ENCODE measurements around the gene YIF1A. TPM values are rescaled to one million over a fixed set of nuclear protein-coding genes. Genes with fewer than 3 reads are reported as not detected.

Gene YIF1A
- total and polyA plus RNA-seq, 2 experiments from 2014 or later = 132 to 265 TPM

GRCh38 chr11:66333220-66333877 lies 44.4 kb upstream of the YIF1A start:
- Histone ChIP-seq H2AFZ (no peak overlapping the region), H3K4me2 (no peak overlapping the region), H3K4me1 (ENCODE audit: insufficient read depth) (peaks cover 26% of the 10 kb centered on the region), H3K9me3 (ENCODE audit: low read depth) (no peaks in the 10 kb centered on the region), H3K79me2 (peaks cover 7% of the 10 kb centered on the region), H4K20me1 (ENCODE audit: insufficient read depth, poor library complexity, severe bottlenecking) (no peaks in the 10 kb centered on the region), H3K4me3 (no peak overlapping the region), H3K27ac (no peak overlapping the region), H3K36me3 (replicated peaks; ENCODE audit: insufficient read depth, low read depth) (no peaks in the 10 kb centered on the region), H3K27me3 (no peaks in the 10 kb centered on the region), H3K9me2 (replicated peaks; ENCODE audit: insufficient read depth) (no peaks in the 10 kb centered on the region)
- no peak for DNase-seq (ENCODE audit: low spot score)
- TF ChIP-seq CTCF (IDR thresholded peaks at IDR 0.05; ENCODE audit: poor library complexity) = no peak
- TF ChIP-seq EZH2 (IDR thresholded peaks at IDR 0.05; ENCODE audit: borderline replicate concordance) = no peak
- TF ChIP-seq EZH2phosphoT487 (IDR thresholded peaks at IDR 0.05; ENCODE audit: low read depth, severe bottlenecking, unreplicated experiment) = no peak
- 96% methylated on average over 19 of the region's 19 CpGs for WGBS (ENCODE audit: low lambda C conversion rate, missing lambda C conversion rate)

GRCh38 chr11:66332371-66333219 lies 43.7 kb upstream of the YIF1A start:
- Histone ChIP-seq H3K27me3 (no peaks in the 10 kb centered on the region), H3K9me3 (ENCODE audit: low read depth) (no peaks in the 10 kb centered on the region), H3K27ac (no peak overlapping the region), H2AFZ (no peak overlapping the region), H4K20me1 (ENCODE audit: insufficient read depth, poor library complexity, severe bottlenecking) (no peaks in the 10 kb centered on the region), H3K79me2 (peaks cover 7% of the 10 kb centered on the region), H3K4me1 (ENCODE audit: insufficient read depth) (peaks cover 32% of the 10 kb centered on the region), H3K36me3 (replicated peaks; ENCODE audit: insufficient read depth, low read depth) (no peaks in the 10 kb centered on the region), H3K4me2 (no peak overlapping the region), H3K9me2 (replicated peaks; ENCODE audit: insufficient read depth) (no peaks in the 10 kb centered on the region), H3K4me3 (no peak overlapping the region)
- peak; percentile 2 for DNase-seq (ENCODE audit: low spot score)
- TF ChIP-seq EZH2phosphoT487 (IDR thresholded peaks at IDR 0.05; ENCODE audit: low read depth, severe bottlenecking, unreplicated experiment) (no peak), CTCF (IDR thresholded peaks at IDR 0.05; ENCODE audit: poor library complexity) (no peak), EZH2 (IDR thresholded peaks at IDR 0.05; ENCODE audit: borderline replicate concordance) (no peak)
- WGBS (ENCODE audit: low lambda C conversion rate, missing lambda C conversion rate) = 84% methylated on average over 18 of the region's 18 CpGs

- 92% methylated on average over 12 of the region's 12 CpGs for WGBS (ENCODE audit: low lambda C conversion rate, missing lambda C conversion rate)
- TF ChIP-seq EZH2phosphoT487 (IDR thresholded peaks at IDR 0.05; ENCODE audit: low read depth, severe bottlenecking, unreplicated experiment) (no peak), CTCF (IDR thresholded peaks at IDR 0.05; ENCODE audit: poor library complexity) (no peak), EZH2 (IDR thresholded peaks at IDR 0.05; ENCODE audit: borderline replicate concordance) (no peak)
- peaks cover 7% of the 10 kb centered on the region for H3K79me2 ChIP-seq
- H3K4me1 ChIP-seq (ENCODE audit: insufficient read depth) = peaks cover 37% of the 10 kb centered on the region
- H3K36me3 ChIP-seq (replicated peaks; ENCODE audit: insufficient read depth, low read depth) = no peaks in the 10 kb centered on the region
- H4K20me1 ChIP-seq (ENCODE audit: insufficient read depth, poor library complexity, severe bottlenecking) = no peaks in the 10 kb centered on the region
- no peak overlapping the region for H2AFZ ChIP-seq
- H3K27me3 ChIP-seq = no peaks in the 10 kb centered on the region
- no peak overlapping the region for H3K4me3 ChIP-seq
- H3K9me2 ChIP-seq (replicated peaks; ENCODE audit: insufficient read depth) = no peaks in the 10 kb centered on the region
- no peaks in the 10 kb centered on the region for H3K9me3 ChIP-seq (ENCODE audit: low read depth)
- no peak for DNase-seq (ENCODE audit: low spot score)
- no peak overlapping the region for H3K4me2 ChIP-seq
- H3K27ac ChIP-seq = no peak overlapping the region
Measured at GRCh38 chr11:66331542-66332370, 42.8 kb upstream of the YIF1A start.

Measured in hepatocyte (in vitro differentiated cells).